Kasumi-1 (cell line): Measurements from ENCODE around the gene ALKBH8.
"Not testable (repeated sequence)": the region's sequence is repeated elsewhere in the genome, so short reads cannot be mapped to it uniquely, and the experiment has no call there.

Experiments used
- DNase-seq, 2 experiments: peaks; one replicate each; lab custom pipeline; 2025; lab: John Stamatoyannopoulos, UW

ALKBH8 gene

DNA sequence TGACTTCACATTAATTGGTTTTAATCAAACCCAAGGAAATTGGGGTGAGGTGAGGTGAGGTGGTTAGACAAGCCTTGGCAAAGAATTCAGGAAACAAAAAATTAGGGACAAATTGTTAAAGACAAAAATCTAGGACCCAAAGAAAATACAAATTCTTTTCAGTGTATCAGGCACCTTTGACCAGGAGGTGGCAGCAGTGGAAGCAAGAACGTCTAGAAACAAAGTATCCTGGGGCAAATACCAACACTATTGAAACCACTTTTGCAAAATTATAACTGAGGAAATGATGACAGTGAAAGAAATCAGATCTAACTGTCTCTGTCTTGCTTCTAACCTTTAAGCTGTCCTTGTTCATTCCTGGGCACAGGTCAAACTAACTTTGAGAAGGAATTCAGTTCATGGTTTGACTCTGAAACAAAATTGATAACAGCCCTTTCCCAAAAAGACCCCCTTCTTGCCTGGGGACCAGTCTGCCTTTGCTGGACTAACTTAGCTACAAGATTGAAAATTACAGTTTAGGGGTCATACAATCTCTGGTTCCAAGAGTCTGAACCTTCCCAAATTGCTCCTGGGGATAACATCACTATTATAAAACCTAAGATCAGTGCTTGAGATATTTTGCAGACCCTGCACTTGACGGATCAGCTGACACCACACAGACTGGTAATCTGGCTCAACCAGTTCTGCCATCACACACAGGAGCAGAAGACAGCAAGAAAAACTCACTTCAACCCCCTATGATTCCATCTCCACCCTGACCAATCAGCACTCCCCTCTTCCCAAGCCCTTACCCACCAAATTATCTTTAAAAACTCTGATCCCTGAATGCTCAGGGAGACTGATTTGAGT is 11.2 kb upstream of the ALKBH8 start:
- peak; percentile 58 to 67 for DNase-seq

GRCh38 chr11:107573438-107573837 is 7.9 kb upstream of the ALKBH8 start:
- no peak for DNase-seq

DNA sequence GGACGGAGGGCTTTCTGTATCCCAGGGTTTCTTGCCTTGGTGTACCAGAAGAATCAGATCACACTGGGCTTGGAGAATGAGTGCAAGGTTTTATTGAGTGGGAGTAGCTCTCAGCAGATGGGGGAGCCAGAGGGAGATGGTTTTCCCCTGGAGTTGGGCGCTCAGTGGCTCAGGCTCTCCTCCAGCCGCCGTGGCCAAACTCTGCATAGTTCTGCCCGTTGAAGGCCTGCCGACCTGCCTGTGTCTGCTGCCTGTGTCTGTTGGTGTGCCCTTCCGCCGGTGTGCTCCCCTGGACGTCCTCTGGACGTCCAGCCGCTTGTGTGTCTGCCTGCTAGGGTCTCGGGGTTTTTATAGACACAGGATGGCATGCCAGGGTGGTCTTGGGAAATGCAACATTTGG is 4.5 kb upstream of the ALKBH8 start:
- DNase-seq, result no peak

GRCh38 chr11:107567739-107568335 is 2.3 kb upstream of the ALKBH8 start:
- no peak for DNase-seq

- no peak for DNase-seq
These were observed 1.0 kb upstream of the ALKBH8 start for GRCh38 chr11:107566569-107566968.

GRCh38 chr11:107565955-107566501 is 493 bp upstream of the ALKBH8 start:
- peak in 1 of 2 experiments; percentile 30 for DNase-seq

DNA sequence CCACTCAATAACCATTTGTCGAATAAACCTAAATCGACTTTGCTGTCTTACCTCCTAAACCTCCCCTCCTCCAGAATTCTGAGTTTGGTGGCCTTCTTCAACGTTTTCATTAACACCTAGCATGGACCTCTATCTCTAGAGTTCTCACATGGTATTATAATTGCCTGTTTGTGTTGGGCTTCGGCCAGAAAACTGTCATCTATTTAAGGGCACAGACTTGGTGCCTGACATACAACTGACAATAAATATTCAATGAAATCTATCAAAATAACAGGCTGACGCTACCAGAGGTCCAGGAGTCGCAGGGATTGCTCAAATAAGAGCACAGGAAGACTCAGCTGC is 687 bp downstream of the ALKBH8 start:
- DNase-seq, result no peak

DNA sequence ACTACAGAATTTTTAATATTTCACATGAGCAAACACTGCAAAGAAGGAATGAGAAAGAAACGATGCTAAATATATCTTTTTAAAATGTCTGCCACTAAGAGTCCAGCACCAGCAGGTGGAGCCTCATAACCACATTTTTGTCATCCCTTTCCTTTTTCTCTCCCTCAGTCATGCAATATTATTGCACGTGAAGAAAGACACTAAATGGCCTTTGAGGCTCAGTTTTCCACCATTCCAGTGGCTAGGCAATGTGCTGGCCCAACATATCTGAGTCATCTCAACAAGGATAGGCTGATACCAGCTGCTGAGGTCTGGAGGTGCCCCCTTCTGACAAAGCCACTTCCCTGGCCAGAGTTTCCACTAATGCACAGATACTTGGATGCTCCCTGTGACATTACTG is 1.8 kb downstream of the ALKBH8 start:
- DNase-seq, result peak; percentile 46 to 70

GRCh38 chr11:107562647-107563208 is 2.8 kb downstream of the ALKBH8 start:
- no peak for DNase-seq

DNA sequence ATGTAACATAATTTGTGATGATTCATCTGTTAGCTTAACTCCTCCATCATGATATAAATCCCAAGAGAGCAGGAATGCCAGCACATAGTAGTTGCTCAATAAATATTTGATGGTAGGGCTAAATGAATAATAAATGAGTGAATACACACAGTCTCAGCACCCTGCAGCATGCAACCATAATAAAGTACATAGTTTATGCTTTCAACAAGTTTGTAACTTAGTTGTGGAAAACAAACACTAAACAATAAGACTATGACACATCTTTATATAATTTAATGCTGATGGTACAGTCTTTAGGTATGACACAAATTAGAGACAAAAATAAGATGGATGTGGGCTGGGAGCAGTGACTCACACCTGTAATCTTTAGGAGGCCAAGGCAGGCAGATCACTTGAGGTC is 3.8 kb downstream of the ALKBH8 start:
- DNase-seq, result no peak

- no peak for DNase-seq
These were observed 15.2 kb downstream of the ALKBH8 start for GRCh38 chr11:107550304-107550703.

- DNase-seq, result no peak
These were observed 15.6 kb downstream of the ALKBH8 start for GRCh38 chr11:107549954-107550285.

GRCh38 chr11:107549253-107549953 is 16.1 kb downstream of the ALKBH8 start:
- DNase-seq, result peak; percentile 60 to 83

DNA sequence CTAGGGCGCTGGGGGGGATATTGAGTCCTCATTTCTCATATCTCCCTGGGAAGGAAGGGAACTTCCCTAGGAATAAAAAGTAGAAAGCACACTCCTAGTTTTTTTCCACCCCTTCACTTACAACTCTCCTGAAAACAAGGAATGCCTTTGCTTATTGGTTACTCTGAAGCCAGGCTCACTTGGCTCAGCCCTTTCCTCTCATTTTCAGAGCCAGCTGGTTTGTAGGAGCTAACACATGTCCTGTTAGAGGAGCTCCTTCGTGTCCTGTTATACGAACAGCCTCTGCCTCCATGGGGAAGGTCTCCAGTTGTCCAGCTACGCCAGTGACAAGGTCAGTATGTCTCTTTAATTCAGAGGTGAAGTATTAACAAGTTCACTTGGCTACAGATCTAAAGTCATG is 17.6 kb downstream of the ALKBH8 start:
- no peak for DNase-seq

DNA sequence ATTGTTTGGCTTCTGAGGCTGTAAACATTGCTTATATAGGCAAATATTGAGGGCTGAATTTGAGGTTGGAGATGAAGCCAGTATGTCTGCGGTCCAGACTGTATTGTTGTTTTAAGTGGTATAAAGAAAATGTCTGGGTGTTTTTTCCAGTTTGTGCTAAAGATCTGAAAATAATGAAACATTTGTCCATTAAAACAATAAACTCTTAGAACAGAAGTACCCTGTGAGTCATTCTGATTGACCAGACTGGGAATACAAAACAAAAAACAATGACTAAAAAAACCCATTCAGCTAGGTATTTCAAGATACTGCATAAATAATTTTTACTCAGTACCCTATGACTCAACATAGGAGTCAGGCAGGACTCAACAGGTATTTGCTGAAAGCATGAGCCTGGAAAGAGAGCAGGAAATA is 20.4 kb downstream of the ALKBH8 start:
- DNase-seq, result no peak

- no peak for DNase-seq
These were observed 26.7 kb downstream of the ALKBH8 start for GRCh38 chr11:107538821-107539220.

GRCh38 chr11:107538239-107538638 is 27.3 kb downstream of the ALKBH8 start:
- DNase-seq, result no peak

- DNase-seq, result not testable (repeated sequence)
These were observed 28.4 kb downstream of the ALKBH8 start for GRCh38 chr11:107537155-107537554.

DNA sequence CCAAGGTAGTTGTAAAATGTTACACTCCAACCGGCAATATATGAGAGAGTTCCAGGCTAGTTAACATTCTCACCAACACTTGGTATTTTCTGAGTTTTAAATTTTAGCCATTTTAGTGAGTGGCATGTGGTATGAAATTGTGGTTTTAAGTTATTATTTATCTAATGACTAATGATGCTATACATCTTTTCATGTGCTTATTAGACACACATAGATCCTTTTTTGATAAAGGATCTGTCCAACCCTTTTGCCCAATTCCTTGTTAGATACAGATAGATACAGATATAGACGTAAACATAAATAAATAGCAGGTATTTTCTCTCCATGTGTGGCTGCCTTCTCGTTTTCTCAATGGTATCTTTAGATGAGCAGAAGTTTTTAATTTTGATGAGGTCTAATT is 39.3 kb downstream of the ALKBH8 start:
- no peak for DNase-seq

DNA sequence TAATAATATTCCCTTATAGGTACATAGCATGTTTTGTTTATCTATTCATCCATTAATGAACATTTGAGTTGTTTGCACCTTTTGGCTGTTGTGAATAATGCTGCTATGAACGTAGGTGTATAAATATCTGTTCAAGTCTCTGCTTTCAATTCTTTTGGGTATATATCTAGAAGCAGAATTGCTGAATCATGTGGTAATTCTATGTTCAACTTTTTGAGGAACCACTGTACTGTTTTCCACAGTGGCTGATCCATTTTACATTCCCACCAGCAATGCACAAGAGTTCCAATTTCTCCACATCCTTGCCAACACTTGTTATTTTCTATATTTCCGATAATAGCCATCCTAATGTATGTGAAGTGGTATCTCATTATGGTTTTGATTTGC is 56.7 kb downstream of the ALKBH8 start:
- no peak for DNase-seq

GRCh38 chr11:107508201-107508857 is 57.2 kb downstream of the ALKBH8 start:
- DNase-seq, result no peak

DNA sequence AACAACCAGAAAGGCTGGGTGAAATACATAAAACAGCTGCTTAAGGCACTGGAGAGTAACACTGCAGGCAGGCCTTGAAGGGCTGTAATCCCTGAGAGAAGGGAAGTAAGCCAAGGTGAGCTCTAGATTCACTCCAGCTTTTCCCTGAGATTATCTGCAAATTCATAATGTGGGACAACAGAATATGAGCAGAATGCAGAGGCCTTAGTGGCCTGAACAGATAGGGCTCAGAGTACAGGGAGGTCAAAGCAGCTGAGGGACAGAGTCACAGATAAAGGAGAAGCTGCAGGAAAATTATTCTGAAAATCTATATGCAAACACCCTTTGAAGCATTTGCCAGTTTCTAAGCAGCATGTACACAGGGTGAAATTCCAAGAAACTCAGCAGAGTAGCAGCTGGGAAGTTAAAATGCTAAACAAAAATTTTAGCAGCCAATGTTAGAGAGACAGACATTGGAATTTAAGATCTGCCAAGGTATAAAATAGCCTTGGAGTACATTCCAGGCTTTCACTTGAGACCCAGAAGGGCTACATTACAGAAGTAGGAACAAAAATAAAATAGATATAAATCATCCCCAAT is 59.8 kb downstream of the ALKBH8 start:
- no peak for DNase-seq
